Epithelial cell of prostate (primary cell): ENCODE measurements around the gene RTKN2.

Experiments
- DNase-seq: peaks from one replicate; pipeline ENCODE4 v3.0.0-alpha.2; 2011; ENCODE audit warnings: low read depth, low spot score
- H3K27ac ChIP-seq: fragments of 450-650 bp; 2 replicates; pipeline ENCODE4 v1.5.1; 2017; ENCODE audit warnings: mild to moderate bottlenecking

Gene RTKN2

GRCh38 chr10:62182595-62182994, 86.0 kb downstream of the RTKN2 start:
- no peak for DNase-seq
- H3K27ac ChIP-seq: no peak overlapping the region

GRCh38 chr10:62182171-62182570, 86.5 kb downstream of the RTKN2 start:
- DNase-seq: no peak
- peak overlapping the region; percentile 14 for H3K27ac ChIP-seq

DNA sequence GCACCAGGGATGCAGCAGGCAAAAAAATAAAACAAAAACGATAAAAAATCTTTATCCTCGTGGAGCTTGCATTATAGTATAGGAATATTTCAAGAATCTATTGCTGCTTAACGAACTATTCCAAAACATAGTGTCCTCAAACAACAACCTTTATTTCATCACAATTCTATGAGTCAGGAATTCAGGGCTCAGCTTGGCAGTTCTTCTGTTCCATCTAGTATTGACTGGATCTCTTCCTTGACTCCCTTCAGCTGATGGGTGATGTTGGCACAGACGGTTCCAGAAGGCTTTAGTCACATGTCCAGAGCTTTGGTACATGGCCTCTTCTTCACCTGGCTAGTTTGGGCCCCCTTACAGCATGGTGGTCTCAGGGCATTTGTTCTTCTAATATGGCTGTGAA, 88.0 kb downstream of the RTKN2 start:
- H3K27ac ChIP-seq: no peak overlapping the region
- DNase-seq: no peak

DNA sequence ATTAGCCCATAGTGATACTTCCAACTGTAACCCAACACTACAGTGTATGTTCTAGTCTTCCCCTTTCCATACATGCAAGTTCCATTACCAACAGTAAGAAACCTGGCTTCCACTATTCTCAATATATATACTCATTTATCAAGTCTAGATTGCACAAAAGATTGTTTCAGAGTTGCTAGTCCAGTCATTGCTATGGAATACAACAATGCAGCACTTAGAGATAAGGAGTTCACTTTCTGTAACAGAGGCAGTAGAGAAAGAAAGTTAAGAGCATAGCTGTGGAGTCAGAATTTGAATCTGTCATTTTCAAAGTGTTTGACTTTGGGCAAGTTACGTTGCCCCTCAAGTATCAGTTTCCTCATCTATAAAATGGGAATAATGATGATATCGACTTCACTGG, 90.1 kb downstream of the RTKN2 start:
- no peak overlapping the region for H3K27ac ChIP-seq
- DNase-seq: no peak

DNA sequence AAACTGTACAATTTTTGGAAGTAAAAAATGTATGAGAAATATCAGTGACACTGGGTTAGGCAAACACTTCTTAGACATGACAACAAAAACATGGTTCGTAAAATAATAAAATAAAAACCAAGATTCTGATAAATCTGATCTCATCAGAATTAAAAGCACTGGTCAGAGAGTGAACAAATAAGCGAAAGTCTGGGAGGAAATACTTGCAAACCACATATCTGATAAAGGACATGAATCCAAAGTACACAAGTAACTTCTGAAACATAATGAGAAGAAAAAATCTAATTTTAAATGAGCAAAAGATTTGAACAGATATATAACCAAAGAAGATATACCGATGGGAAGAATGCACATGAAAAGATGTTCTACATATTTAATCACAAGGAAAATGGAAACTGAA, 91.5 kb downstream of the RTKN2 start:
- DNase-seq: no peak
- H3K27ac ChIP-seq: no peak overlapping the region

DNA sequence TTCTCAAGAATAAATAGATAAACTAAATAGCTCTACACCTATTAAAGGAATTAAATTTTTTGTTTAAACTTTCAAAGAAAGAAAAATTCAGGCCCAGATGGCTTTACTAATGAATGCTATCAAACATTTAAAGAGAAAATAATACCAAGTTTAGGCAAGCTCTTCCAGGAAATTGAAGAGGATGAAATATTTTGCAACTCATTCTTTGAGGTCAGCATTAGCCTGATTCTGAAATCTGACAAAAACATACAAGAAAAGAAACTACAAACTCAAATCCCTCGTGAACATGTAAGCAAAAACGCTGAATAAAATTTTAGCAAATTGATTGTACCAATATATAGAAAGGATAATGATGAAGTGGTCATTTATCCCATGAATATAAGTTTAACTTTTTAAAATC, 93.4 kb downstream of the RTKN2 start:
- no peak for DNase-seq
- no peak overlapping the region for H3K27ac ChIP-seq

GRCh38 chr10:62172465-62172864, 96.2 kb downstream of the RTKN2 start:
- no peak for DNase-seq
- H3K27ac ChIP-seq: no peak overlapping the region

- no peak for DNase-seq
- H3K27ac ChIP-seq: no peak overlapping the region
Measured at GRCh38 chr10:62171791-62172190, 96.9 kb downstream of the RTKN2 start.

GRCh38 chr10:62170732-62171131, 97.9 kb downstream of the RTKN2 start:
- no peak for DNase-seq
- H3K27ac ChIP-seq: no peak overlapping the region

DNA sequence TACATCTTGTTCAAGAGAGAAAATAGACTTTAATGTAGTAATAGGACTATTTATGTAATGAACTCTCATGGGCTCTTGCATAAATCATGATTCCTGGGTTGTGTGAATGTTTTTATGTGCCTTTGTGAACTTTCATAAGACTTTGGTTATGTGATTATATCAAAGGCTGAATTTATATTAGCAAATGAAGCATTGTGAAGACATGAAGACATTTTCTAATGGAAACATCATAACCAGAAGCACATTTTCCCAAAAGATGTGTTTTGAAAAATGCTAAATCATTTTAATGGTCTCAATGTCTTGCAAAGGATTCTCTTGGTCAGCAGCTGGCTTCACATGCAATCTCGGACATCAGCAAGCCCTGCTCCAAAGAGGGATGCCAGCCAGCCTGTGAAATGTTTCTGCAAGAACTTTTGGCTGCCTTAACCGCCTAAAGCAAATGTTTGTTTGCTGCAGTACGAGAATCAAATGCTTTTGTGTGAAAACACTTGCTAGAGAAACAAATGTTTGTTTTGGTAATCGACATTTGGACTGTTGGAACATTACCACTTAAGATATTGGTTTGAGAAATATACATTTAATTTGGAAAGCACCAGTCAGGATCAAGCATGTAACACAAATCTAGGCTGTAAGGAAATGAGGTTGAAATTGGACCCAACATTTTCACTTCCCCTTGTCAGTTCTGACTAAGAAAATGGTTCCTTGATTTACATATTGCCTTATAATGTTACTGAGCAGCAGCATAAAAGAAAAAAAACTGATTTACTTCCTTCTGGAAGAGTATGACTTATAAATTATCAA, 102.1 kb downstream of the RTKN2 start:
- DNase-seq: no peak
- H3K27ac ChIP-seq: no peak overlapping the region

- H3K27ac ChIP-seq: no peak overlapping the region
- DNase-seq: no peak
Measured at GRCh38 chr10:62165803-62166202, 102.8 kb downstream of the RTKN2 start.

DNA sequence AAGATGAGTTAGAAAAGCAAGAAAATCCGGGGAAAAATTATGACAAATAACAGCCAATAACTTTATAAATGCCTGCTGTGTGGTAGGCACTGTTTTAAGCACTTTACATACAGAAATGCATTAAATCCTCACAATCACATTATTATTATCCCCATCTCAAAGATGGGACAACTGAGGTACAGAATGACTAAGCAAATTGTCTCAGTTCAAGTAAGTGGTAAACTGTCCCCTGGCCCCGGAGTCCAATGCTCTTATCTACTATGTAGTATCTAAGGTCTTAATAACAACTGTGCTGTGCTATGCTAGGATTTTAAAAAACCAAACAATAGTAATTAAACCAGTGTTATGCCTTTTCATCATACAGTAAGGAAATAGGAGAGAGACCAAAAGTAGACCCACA, 105.6 kb downstream of the RTKN2 start:
- no peak overlapping the region for H3K27ac ChIP-seq
- DNase-seq: no peak

DNA sequence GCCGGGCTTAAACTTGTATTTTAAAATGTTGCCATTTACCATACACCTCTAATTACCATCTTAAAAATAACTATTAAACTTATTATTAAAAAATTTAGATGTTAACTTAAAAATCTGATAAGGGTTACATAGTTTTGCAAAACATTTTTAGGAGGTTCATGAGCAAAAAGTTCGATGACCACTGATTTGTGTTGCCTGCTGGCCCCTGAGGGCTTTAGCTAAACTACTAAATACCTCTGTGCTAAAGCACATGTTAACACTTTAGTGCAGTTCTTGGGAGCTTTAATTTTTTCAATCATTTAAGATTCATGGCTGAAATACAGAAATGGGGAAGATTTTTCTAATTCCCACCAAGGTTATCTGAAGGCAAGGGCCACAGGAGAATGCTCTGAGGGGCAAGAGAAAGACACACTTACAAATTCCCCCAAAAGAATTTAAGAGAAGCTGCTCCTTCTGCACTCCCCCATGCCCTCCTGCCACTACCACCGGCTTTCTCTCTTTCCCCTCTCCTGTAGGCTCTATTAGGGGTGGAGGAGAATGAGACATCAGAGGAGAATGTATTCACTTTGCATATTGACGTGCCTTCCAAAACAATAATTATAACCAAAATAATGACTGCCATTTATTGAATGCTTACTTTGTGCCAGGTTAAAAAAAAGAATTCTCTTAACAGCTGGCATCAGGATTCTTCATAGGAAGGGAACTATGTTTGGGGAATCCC, 106.2 kb downstream of the RTKN2 start:
- no peak overlapping the region for H3K27ac ChIP-seq
- no peak for DNase-seq

DNA sequence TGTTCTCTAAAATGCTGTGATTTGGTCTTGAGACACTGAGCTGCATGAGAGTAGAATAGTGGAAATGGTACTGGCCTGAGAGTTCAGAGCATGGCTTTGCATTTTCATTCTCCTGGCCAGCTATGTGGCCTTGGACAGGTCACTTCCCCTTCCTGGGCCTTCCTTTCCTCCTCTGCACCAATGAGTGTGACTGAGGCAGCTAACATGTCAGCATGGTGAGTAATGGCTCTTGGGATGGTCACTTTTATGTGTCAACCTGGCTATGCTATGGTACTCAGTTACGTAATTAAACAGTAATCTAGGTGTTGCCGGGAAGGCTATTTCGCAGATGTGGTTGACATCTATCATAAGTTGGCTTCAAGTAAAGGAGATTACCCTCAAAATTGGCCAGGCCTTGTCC, 109.3 kb downstream of the RTKN2 start:
- no peak overlapping the region for H3K27ac ChIP-seq
- DNase-seq: no peak

GRCh38 chr10:62157601-62158000, 111.0 kb downstream of the RTKN2 start:
- no peak for DNase-seq
- no peak overlapping the region for H3K27ac ChIP-seq

- no peak overlapping the region for H3K27ac ChIP-seq
- DNase-seq: no peak
Measured at GRCh38 chr10:62155054-62155680, 113.5 kb downstream of the RTKN2 start.

DNA sequence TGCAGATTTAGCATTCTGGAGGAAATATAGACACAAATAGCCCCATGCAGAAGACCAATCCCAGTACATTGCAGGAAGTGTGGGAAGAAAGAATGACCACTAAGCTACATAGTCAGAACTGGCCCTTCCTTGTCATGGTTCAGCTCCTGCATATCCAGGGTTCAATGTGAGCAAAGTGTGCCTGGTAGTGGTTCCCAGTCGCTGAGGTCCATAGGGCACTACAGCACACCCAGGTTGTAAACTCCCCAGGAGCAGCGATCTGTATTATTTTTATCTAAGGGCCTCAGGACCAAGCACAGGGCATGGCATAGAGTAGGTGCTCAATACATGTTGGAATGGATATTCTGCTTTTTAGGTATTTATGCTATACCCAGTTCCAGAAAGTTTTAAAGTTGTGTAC, 114.4 kb downstream of the RTKN2 start:
- no peak overlapping the region for H3K27ac ChIP-seq
- DNase-seq: no peak

- no peak for DNase-seq
- H3K27ac ChIP-seq: peak overlapping the region; percentile 15
Measured at GRCh38 chr10:62153191-62153590, 115.5 kb downstream of the RTKN2 start.

- no peak overlapping the region for H3K27ac ChIP-seq
- DNase-seq: no peak
Measured at GRCh38 chr10:62149621-62150020, 119.0 kb downstream of the RTKN2 start.

- H3K27ac ChIP-seq: no peak overlapping the region
- no peak for DNase-seq
Measured at GRCh38 chr10:62148155-62148554, 120.5 kb downstream of the RTKN2 start.

DNA sequence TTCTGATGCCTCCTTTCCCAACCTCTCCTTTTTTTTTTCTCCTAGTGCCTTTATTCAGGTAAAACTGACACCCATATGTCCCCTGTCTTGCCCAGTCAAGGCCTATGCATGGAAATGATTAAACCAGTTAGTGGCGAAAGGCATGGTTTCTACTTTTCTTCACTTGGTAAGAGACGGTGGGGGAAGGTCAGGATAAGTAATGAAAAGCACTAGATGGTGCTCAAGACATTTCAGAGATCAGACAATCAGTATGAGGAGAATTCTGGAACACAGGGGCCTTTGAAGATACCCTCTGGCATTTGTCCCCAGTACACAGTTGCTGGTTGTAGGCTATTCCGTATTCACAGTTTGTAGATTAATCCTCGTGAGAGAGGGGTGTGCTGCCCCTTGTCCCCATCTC, 121.2 kb downstream of the RTKN2 start:
- no peak for DNase-seq
- no peak overlapping the region for H3K27ac ChIP-seq
